IMR-90 (cell line): ENCODE results near the gene GPX4. TPM values are rescaled to one million over a fixed set of nuclear protein-coding genes. Genes with fewer than 3 reads are reported as not detected.

Experiments used
- ATAC-seq: fragments of 200-7000 bp; cut with Tn5 transposase; 2 replicates; pipeline ENCODE4 v1.9.1; 2020; ENCODE audit warnings: low read depth, mild to moderate bottlenecking, moderate library complexity
- BruUV-seq: library from RNA; stranded (reverse); fragments of 400-500 nt; replicated peaks from 2 replicates; lab custom pipeline; 2021; lab: Mats Ljungman, UMichigan
- CTCF ChIA-PET: fragments of 300-600 bp; formaldehyde crosslinking; extraction: SDS; loops from one replicate; lab custom pipeline; 2021; ENCODE audit warnings: antibody characterized with exemption; lab: Yijun Ruan, JAX
- POLR2A ChIA-PET: fragments of 300-600 bp; sonication (Branson Sonifier 250); formaldehyde crosslinking; loops from one replicate; lab custom pipeline; 2022; ENCODE audit warnings: antibody characterized with exemption; ENCODE audit not compliant: unreplicated experiment; lab: Charles Lee
- DNase-seq: peaks from one replicate; pipeline ENCODE4 v3.0.0; 2013
- H2AFZ ChIP-seq: replicated peaks from 2 replicates; pipeline ENCODE3; 2013; ENCODE audit warnings: low read length, mild to moderate bottlenecking; ENCODE audit not compliant: poor library complexity
- H2AK5ac ChIP-seq: 2 replicates; pipeline ENCODE4 v1.6.1; 2013; ENCODE audit warnings: low read depth, low read length, inconsistent platforms
- H2AK9ac ChIP-seq: replicated peaks from 2 replicates; pipeline ENCODE3; 2013; ENCODE audit warnings: mild to moderate bottlenecking, low read depth, low read length, moderate library complexity; ENCODE audit not compliant: poor library complexity
- H2BK120ac ChIP-seq: 2 replicates; pipeline ENCODE4 v1.6.1; 2013; ENCODE audit warnings: low read depth, low read length, inconsistent platforms
- H2BK15ac ChIP-seq: 3 replicates; pipeline ENCODE4 v1.6.1; 2013; ENCODE audit warnings: low read depth, low read length, inconsistent platforms
- H2BK20ac ChIP-seq: 2 replicates; pipeline ENCODE4 v1.6.1; 2013; ENCODE audit warnings: low read depth, mild to moderate bottlenecking, inconsistent platforms, low read length, moderate library complexity
- H2BK5ac ChIP-seq: 2 replicates; pipeline ENCODE4 v1.6.1; 2013; ENCODE audit warnings: mild to moderate bottlenecking, low read depth, low read length, inconsistent platforms; ENCODE audit not compliant: poor library complexity, severe bottlenecking
- H3K14ac ChIP-seq: replicated peaks from 2 replicates; pipeline ENCODE4 v1.6.1; 2013; ENCODE audit warnings: low read depth, low read length, inconsistent platforms
- H3K18ac ChIP-seq: 2 replicates; pipeline ENCODE4 v1.6.1; 2013; ENCODE audit warnings: low read depth, low read length, control low read depth
- H3K23ac ChIP-seq: 2 replicates; pipeline ENCODE4 v1.6.1; 2013; ENCODE audit warnings: low read depth, low read length, inconsistent platforms
- H3K27ac ChIP-seq: 2 replicates; pipeline ENCODE4 v1.5.1; 2013; ENCODE audit warnings: mild to moderate bottlenecking, control low read depth, low read length; ENCODE audit not compliant: insufficient read depth
- H3K27me3 ChIP-seq: 2 replicates; pipeline ENCODE4 v1.6.1; 2013; ENCODE audit warnings: low read length; ENCODE audit not compliant: control insufficient read depth, insufficient read depth
- H3K36me3 ChIP-seq: 2 replicates; pipeline ENCODE4 v1.6.1; 2013; ENCODE audit warnings: low read length, mixed read lengths; ENCODE audit not compliant: control insufficient read depth, insufficient read depth
- H3K4ac ChIP-seq: 2 replicates; pipeline ENCODE4 v1.6.1; 2013; ENCODE audit warnings: low read depth, low read length, inconsistent platforms
- H3K4me1 ChIP-seq: 2 replicates; pipeline ENCODE4 v1.6.1; 2013; ENCODE audit warnings: low read length, mixed read lengths; ENCODE audit not compliant: control insufficient read depth, insufficient read depth
- H3K4me2 ChIP-seq: 2 replicates; pipeline ENCODE4 v1.6.1; 2013; ENCODE audit warnings: low read depth, mild to moderate bottlenecking, control low read depth, low read length, moderate library complexity
- H3K4me3 ChIP-seq: 2 replicates; pipeline ENCODE4 v1.5.1; 2013; ENCODE audit warnings: low read depth, mild to moderate bottlenecking, control low read depth, low read length, moderate library complexity; ENCODE audit not compliant: insufficient read depth
- H3K56ac ChIP-seq: 2 replicates; pipeline ENCODE4 v1.6.1; 2013; ENCODE audit warnings: low read length, inconsistent platforms; ENCODE audit not compliant: insufficient read depth; ENCODE audit errors: extremely low read depth
- H3K79me1 ChIP-seq, 2 experiments: 2 replicates each; pipeline ENCODE4 v1.6.1; 2013; ENCODE audit warnings: low read length in 2 of 2, inconsistent platforms in 1 of 2, low read depth in 1 of 2
- H3K9ac ChIP-seq: 2 replicates; pipeline ENCODE4 v1.6.1; 2013; ENCODE audit warnings: low read depth, low read length, control low read depth
- H3K9me1 ChIP-seq: 2 replicates; pipeline ENCODE4 v1.6.1; 2013; ENCODE audit warnings: low read length, inconsistent platforms; ENCODE audit not compliant: insufficient read depth
- H3K9me3 ChIP-seq: 2 replicates; pipeline ENCODE4 v1.6.1; 2013; ENCODE audit warnings: low read length; ENCODE audit not compliant: control insufficient read depth, insufficient read depth
- H4K20me1 ChIP-seq: 2 replicates; pipeline ENCODE4 v1.6.1; 2013; ENCODE audit warnings: low read length, inconsistent platforms; ENCODE audit not compliant: insufficient read depth
- H4K5ac ChIP-seq: 2 replicates; pipeline ENCODE4 v1.6.1; 2013; ENCODE audit warnings: mild to moderate bottlenecking, low read depth, low read length, control low read depth
- H4K8ac ChIP-seq, 2 experiments: 2 replicates each; pipeline ENCODE4 v1.6.1; 2013; ENCODE audit warnings: low read depth in 2 of 2, low read length in 2 of 2, control low read depth in 1 of 2, inconsistent platforms in 1 of 2
- H4K91ac ChIP-seq: 2 replicates; pipeline ENCODE4 v1.6.1; 2013; ENCODE audit warnings: low read depth, low read length, inconsistent platforms; ENCODE audit not compliant: insufficient read depth
- BHLHE40 ChIP-seq: fragments of 150-350 bp; IDR thresholded peaks from 2 replicates; pipeline ENCODE4 v1.6.1; 2016; ENCODE audit warnings: mild to moderate bottlenecking, low read depth, low read length
- CEBPB ChIP-seq: IDR thresholded peaks from 2 replicates; pipeline ENCODE4 v1.6.1; 2012; ENCODE audit warnings: low read depth, low read length, improper control_type of control experiment
- CHD1 ChIP-seq: IDR thresholded peaks from 2 replicates; pipeline ENCODE4 v1.6.1; 2012; ENCODE audit warnings: low read depth, low read length, improper control_type of control experiment
- CTCF ChIP-seq: conservative IDR thresholded peaks from 2 replicates; pipeline ENCODE4 v1.5.1; 2012; ENCODE audit warnings: mild to moderate bottlenecking, low read depth, low read length, improper control_type of control experiment
- ELK1 ChIP-seq: fragments of 150-350 bp; IDR thresholded peaks from 2 replicates; pipeline ENCODE4 v1.6.1; 2016; ENCODE audit warnings: low read depth, mild to moderate bottlenecking, low read length, moderate library complexity, borderline replicate concordance
- FOS ChIP-seq: fragments of 150-350 bp; IDR thresholded peaks from 2 replicates; pipeline ENCODE4 v1.6.1; 2016; ENCODE audit warnings: low read depth, low read length
- MAFK ChIP-seq: IDR thresholded peaks from 2 replicates; pipeline ENCODE4 v1.6.1; 2012; ENCODE audit warnings: low read depth, low read length, improper control_type of control experiment
- MAZ ChIP-seq: IDR thresholded peaks from 2 replicates; pipeline ENCODE4 v1.6.1; 2012; ENCODE audit warnings: low read depth, mild to moderate bottlenecking, low read length, improper control_type of control experiment, moderate library complexity, borderline replicate concordance
- MXI1 ChIP-seq: IDR thresholded peaks from 2 replicates; pipeline ENCODE4 v1.6.1; 2012; ENCODE audit warnings: low read depth, mild to moderate bottlenecking, low read length, moderate library complexity, borderline replicate concordance
- POLR2A ChIP-seq: IDR thresholded peaks from 2 replicates; pipeline ENCODE4 v1.6.1; 2012; ENCODE audit warnings: mild to moderate bottlenecking, low read depth, low read length
- RAD21 ChIP-seq: IDR thresholded peaks from 2 replicates; pipeline ENCODE4 v1.6.1; 2012; ENCODE audit warnings: low read length, improper control_type of control experiment
- RCOR1 ChIP-seq: IDR thresholded peaks from 2 replicates; pipeline ENCODE4 v1.6.1; 2012; ENCODE audit warnings: mild to moderate bottlenecking, low read length, improper control_type of control experiment; ENCODE audit not compliant: insufficient replicate concordance
- RFX5 ChIP-seq: IDR thresholded peaks from 2 replicates; pipeline ENCODE4 v1.8.0; 2012; ENCODE audit warnings: low read depth, mild to moderate bottlenecking, low read length, moderate library complexity
- SMC3 ChIP-seq: fragments of 150-350 bp; IDR thresholded peaks from 2 replicates; pipeline ENCODE4 v1.6.1; 2016; ENCODE audit warnings: low read depth, mild to moderate bottlenecking, antibody characterized with exemption, low read length, moderate library complexity
- USF2 ChIP-seq: fragments of 150-350 bp; IDR thresholded peaks from 2 replicates; pipeline ENCODE4 v1.6.1; 2017; ENCODE audit warnings: mild to moderate bottlenecking, antibody characterized with exemption, low read length, low read depth
- WGBS, 2 experiments: methylation state at CpG; one replicate each; pipeline versions ENCODE4 v1.1.5 to v1.1.7; 2013; ENCODE audit warnings: missing lambda C conversion rate in 2 of 2; ENCODE audit not compliant: insufficient read length in 1 of 2; ENCODE audit errors: extremely low coverage in 2 of 2; 5-methylcytosine and 5-hydroxymethylcytosine counted together
- dilution Hi-C: fragments of 300-500 bp; cut with HindIII; formaldehyde crosslinking; loops from one replicate; pipeline ENCODE4 v1.14.3; 2018; ENCODE audit warnings: low sequenced_read_pairs; ENCODE audit not compliant: unreplicated experiment
- in situ Hi-C: fragments of 300-500 bp; cut with MboI; formaldehyde crosslinking; loops from 3 replicates; pipeline ENCODE4 v1.14.3; 2019; ENCODE audit warnings: low sequenced_read_pairs, inconsistent platforms, mixed read lengths
- intact Hi-C: fragments of 100-400 bp; cut with micrococcal nuclease; formaldehyde crosslinking; loops from 2 replicates; pipeline ENCODE4 v1.10.0; 2022
- polyA plus RNA-seq, 3 experiments: library from polyadenylated mRNA; depleted of rRNA; stranded (reverse); fragments of >200 nt; gene quantifications; 2 replicates each; pipeline ENCODE4 v1.2.3, GENCODE V29; 2012; ENCODE audit warnings: low replicate concordance in 1 of 3
- total RNA-seq: library from RNA; depleted of rRNA; stranded (reverse); fragments of >200 nt; gene quantifications from 2 replicates; pipeline ENCODE4 v1.2.3, GENCODE V29; 2012

GPX4 gene
- total and polyA plus RNA-seq, 2 of the 4 experiments (the other 2 are of a cell fraction): 357 to 1,083 TPM

GRCh38 chr19:1146858-1147780 is 43.3 kb downstream of the GPX4 start:
- Histone ChIP-seq H3K4me2 (no peak overlapping the region), H3K18ac (no peak overlapping the region), H3K56ac (no peak overlapping the region), H4K5ac (no peak overlapping the region), H3K4ac (no peak overlapping the region), H2AK9ac (no peak overlapping the region), H4K20me1 (peaks cover 12% of the 10 kb centered on the region; the same call in 1 of the 2 replicates), H2AK5ac (no peak overlapping the region), H3K27me3 (no peaks in the 10 kb centered on the region), H3K4me1 (no peaks in the 10 kb centered on the region), H2BK20ac (no peak overlapping the region), H4K8ac (no peak overlapping the region), H4K91ac (no peak overlapping the region), H3K27ac (no peak overlapping the region), H3K36me3 (peaks cover 66% of the 10 kb centered on the region), H3K4me3 (no peak overlapping the region), H2BK120ac (no peak overlapping the region), H3K9me1 (no peaks in the 10 kb centered on the region), H2BK5ac (no peak overlapping the region), H3K79me1 (peaks cover 15 to 50% of the 10 kb centered on the region in 2 experiments), H3K9me3 (no peaks in the 10 kb centered on the region), H2BK15ac (no peak overlapping the region), H3K14ac (no peak overlapping the region), H3K23ac (no peak overlapping the region), H2AFZ (no peak overlapping the region), H3K9ac (no peak overlapping the region)
- dilution Hi-C loops (no loop called here), in situ Hi-C loops (no loop called here), intact Hi-C loops (no loop called here)
- no TSS peak for BruUV-seq
- POLR2A ChIA-PET: no interaction called here
- 84% methylated on average over 11 of the region's 38 CpGs; no CpG with 5 or more reads in 1 of the 2 experiments for WGBS, 2 experiments
- DNase-seq: no peak
- CTCF ChIA-PET: no interaction called here
- ATAC-seq: no peak; the same call in 1 of the 2 replicates
- TF ChIP-seq MXI1: no peak
- TF ChIP-seq POLR2A: no peak
- TF ChIP-seq CHD1: no peak
- TF ChIP-seq RAD21: no peak
- no peak for TF ChIP-seq ELK1
- TF ChIP-seq MAFK: no peak
- TF ChIP-seq CEBPB: no peak
- TF ChIP-seq BHLHE40: no peak
- no peak for TF ChIP-seq RCOR1
- TF ChIP-seq MAZ: no peak
- TF ChIP-seq USF2: no peak
- TF ChIP-seq CTCF: no peak
- TF ChIP-seq FOS: no peak
- TF ChIP-seq SMC3: no peak
- no peak for TF ChIP-seq RFX5
